ENCODE results near the gene CCR8.

- TF ChIP-seq SUZ12 (IDR thresholded peaks at IDR 0.05; ENCODE audit: extremely low read depth, insufficient read depth, insufficient read length) (no peak), ZNF274 (IDR thresholded peaks at IDR 0.05; ENCODE audit: low read depth, low read length) (no peak)
These were observed 1.7 kb upstream of the CCR8 start for GRCh38 chr3:39327746-39328349.
